Subcutaneous abdominal adipose tissue (tissue), 5 donors: ENCODE results near the gene RAPGEF1.
"Not testable (repeated sequence)": the region's sequence is repeated elsewhere in the genome, so short reads cannot be mapped to it uniquely, and the experiment has no call there.

ENCODE experiments used
- H3K27ac ChIP-seq: one replicate; pipeline ENCODE4 v1.7.0; 2013; ENCODE audit warnings: low read depth, mild to moderate bottlenecking, inconsistent platforms, low read length, moderate library complexity
- H3K27me3 ChIP-seq, 5 donors: one replicate each; pipeline ENCODE4 v1.7.0; 2013; ENCODE audit warnings: low read length in 5 of 5, inconsistent platforms in 1 of 5; ENCODE audit not compliant: control insufficient read depth in 5 of 5, insufficient read depth in 4 of 5
- H3K36me3 ChIP-seq, 5 donors: one replicate each; pipeline ENCODE4 v1.7.0; 2013; ENCODE audit warnings: low read length in 5 of 5; ENCODE audit not compliant: control insufficient read depth in 5 of 5, insufficient read depth in 5 of 5
- H3K4me1 ChIP-seq, 5 donors: one replicate each; pipeline ENCODE4 v1.7.0; 2013; ENCODE audit warnings: low read length in 5 of 5, mild to moderate bottlenecking in 3 of 5, moderate library complexity in 1 of 5; ENCODE audit not compliant: control insufficient read depth in 5 of 5, insufficient read depth in 5 of 5
- H3K4me3 ChIP-seq, 5 donors: one replicate each; pipeline ENCODE4 v1.7.0; 2013; ENCODE audit warnings: low read length in 5 of 5, low read depth in 1 of 5
- H3K9ac ChIP-seq, 5 donors: one replicate each; pipeline ENCODE4 v1.7.0; 2013; ENCODE audit warnings: low read length in 5 of 5, mild to moderate bottlenecking in 4 of 5, moderate library complexity in 3 of 5
- H3K9me3 ChIP-seq, 5 donors: one replicate each; pipeline ENCODE4 v1.7.0; 2013; ENCODE audit warnings: low read length in 5 of 5; ENCODE audit not compliant: control insufficient read depth in 5 of 5
- donor health status: healthy.
- donor health status: healthy.
- donor health status: healthy.
- donor health status: healthy.
- donor health status: healthy.

RAPGEF1 gene

GRCh38 chr9:131562032-131562959, 177.6 kb downstream of the RAPGEF1 start:
- no peak overlapping the region for H3K4me3 ChIP-seq
- no peak overlapping the region for H3K27ac ChIP-seq
- peaks cover 0 to 9% (median 5%) of the 10 kb centered on the region in 5 donors for H3K9me3 ChIP-seq
- H3K4me1 ChIP-seq = peaks cover 0 to 5% (median 0%) of the 10 kb centered on the region in 5 donors
- H3K9ac ChIP-seq = no peak overlapping the region
- H3K27me3 ChIP-seq = no peaks in the 10 kb centered on the region
- H3K36me3 ChIP-seq = no peaks in the 10 kb centered on the region

GRCh38 chr9:131559421-131560000, 180.4 kb downstream of the RAPGEF1 start:
- Histone ChIP-seq H3K4me3 (no peak overlapping the region), H3K36me3 (no peaks in the 10 kb centered on the region), H3K4me1 (peaks cover 0 to 5% (median 0%) of the 10 kb centered on the region in 5 donors), H3K27me3 (peaks cover 11 to 15% (median 13%) of the 10 kb centered on the region in 5 donors), H3K27ac (no peak overlapping the region), H3K9me3 (peaks cover 0 to 8% (median 5%) of the 10 kb centered on the region in 5 donors), H3K9ac (no peak overlapping the region)

- Histone ChIP-seq H3K27ac (no peak overlapping the region), H3K36me3 (no peaks in the 10 kb centered on the region), H3K9me3 (peaks cover 0 to 7% (median 5%) of the 10 kb centered on the region in 5 donors), H3K27me3 (peaks cover 21 to 29% (median 24%) of the 10 kb centered on the region in 5 donors), H3K4me1 (peaks cover 0 to 5% (median 0%) of the 10 kb centered on the region in 5 donors), H3K4me3 (no peak overlapping the region), H3K9ac (no peak overlapping the region)
Measured at GRCh38 chr9:131557855-131558548, 181.9 kb downstream of the RAPGEF1 start.

- peaks cover 0 to 4% (median 0%) of the 10 kb centered on the region in 5 donors for H3K4me1 ChIP-seq
- no peak overlapping the region for H3K9ac ChIP-seq
- H3K36me3 ChIP-seq = no peaks in the 10 kb centered on the region
- peaks cover 21 to 37% (median 28%) of the 10 kb centered on the region in 5 donors for H3K27me3 ChIP-seq
- no peaks in the 10 kb centered on the region for H3K9me3 ChIP-seq
- H3K27ac ChIP-seq = no peak overlapping the region
- no peak overlapping the region for H3K4me3 ChIP-seq
Measured at GRCh38 chr9:131555841-131556673, 183.8 kb downstream of the RAPGEF1 start.

GRCh38 chr9:131554843-131555351, 185.0 kb downstream of the RAPGEF1 start:
- no peak overlapping the region for H3K4me3 ChIP-seq
- H3K27ac ChIP-seq = no peak overlapping the region
- peaks cover 0 to 4% (median 0%) of the 10 kb centered on the region in 5 donors for H3K4me1 ChIP-seq
- H3K9me3 ChIP-seq = no peaks in the 10 kb centered on the region
- no peaks in the 10 kb centered on the region for H3K36me3 ChIP-seq
- H3K27me3 ChIP-seq = peaks cover 21 to 39% (median 28%) of the 10 kb centered on the region in 5 donors
- H3K9ac ChIP-seq = no peak overlapping the region

- H3K4me1 ChIP-seq = peaks cover 0 to 2% (median 0%) of the 10 kb centered on the region in 5 donors
- H3K9ac ChIP-seq = no peak overlapping the region
- H3K27me3 ChIP-seq = peaks cover 21 to 41% (median 29%) of the 10 kb centered on the region in 5 donors
- no peaks in the 10 kb centered on the region for H3K9me3 ChIP-seq
- no peak overlapping the region for H3K4me3 ChIP-seq
- no peak overlapping the region for H3K27ac ChIP-seq
- no peaks in the 10 kb centered on the region for H3K36me3 ChIP-seq
Measured at GRCh38 chr9:131554087-131554842, 185.6 kb downstream of the RAPGEF1 start.

- Histone ChIP-seq H3K36me3 (no peaks in the 10 kb centered on the region), H3K27ac (no peak overlapping the region), H3K9ac (no peak overlapping the region), H3K4me3 (no peak overlapping the region), H3K27me3 (peaks cover 21 to 50% (median 30%) of the 10 kb centered on the region in 5 donors), H3K9me3 (no peaks in the 10 kb centered on the region), H3K4me1 (peaks cover 0 to 2% (median 0%) of the 10 kb centered on the region in 5 donors)
Measured at GRCh38 chr9:131552030-131552429, 187.8 kb downstream of the RAPGEF1 start.

GRCh38 chr9:131550465-131550864, 189.4 kb downstream of the RAPGEF1 start:
- H3K9me3 ChIP-seq, H3K9ac ChIP-seq, H3K4me3 ChIP-seq, H3K27ac ChIP-seq, H3K36me3 ChIP-seq: not testable (repeated sequence)
- peaks cover 27 to 53% (median 34%) of the 10 kb centered on the region in 5 donors for H3K27me3 ChIP-seq
- H3K4me1 ChIP-seq = peaks cover 0 to 13% (median 10%) of the 10 kb centered on the region in 5 donors
